Stimulated activated memory B cell treated with anti-CD40 and anti-IgM and Interleukin-4, amounts not matched to agents 10 μg/mL and 1 μg/mL and 100 μg/mL, for 72 hours (primary cell): Measurements from ENCODE around the gene RFXANK.

Source experiments
- ATAC-seq: fragments of 150-1000 bp; cut with Tn5 transposase; 2 replicates; pipeline ENCODE4 v1.10.0; 2021
- H3K27ac Mint-ChIP-seq: one replicate; pipeline ENCODE4 v1.8.0; 2022; ENCODE audit warnings: mild to moderate bottlenecking, mixed read lengths
- H3K27me3 Mint-ChIP-seq: one replicate; pipeline ENCODE4 v1.8.0; 2022; ENCODE audit warnings: mixed read lengths
- H3K36me3 Mint-ChIP-seq: one replicate; pipeline ENCODE4 v1.8.0; 2022; ENCODE audit warnings: mixed read lengths
- H3K4me1 Mint-ChIP-seq: one replicate; pipeline ENCODE4 v1.8.0; 2022; ENCODE audit warnings: mixed read lengths
- H3K4me3 Mint-ChIP-seq: one replicate; pipeline ENCODE4 v1.8.0; 2022; ENCODE audit warnings: mild to moderate bottlenecking, moderate library complexity, mixed read lengths
- H3K9me3 Mint-ChIP-seq: one replicate; pipeline ENCODE4 v1.8.0; 2022; ENCODE audit warnings: mixed read lengths

The RFXANK gene

DNA sequence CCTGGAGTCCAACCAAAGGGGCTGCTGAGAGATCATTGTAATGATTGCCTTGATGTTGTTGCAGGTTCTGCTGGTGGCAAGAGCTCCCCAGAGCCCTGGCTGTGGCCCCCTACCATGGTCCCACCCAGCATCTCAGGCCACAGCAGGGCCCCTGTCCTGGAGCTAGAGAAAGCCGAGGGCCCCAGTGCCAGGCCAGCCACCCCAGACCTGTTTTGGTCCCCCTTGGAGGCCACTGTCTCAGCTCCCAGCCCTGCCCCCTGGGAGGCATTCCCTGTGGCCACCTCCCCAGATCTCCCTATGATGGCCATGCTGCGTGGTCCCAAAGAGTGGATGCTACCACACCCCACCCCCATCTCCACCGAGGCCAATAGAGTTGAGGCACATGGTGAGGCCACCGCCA, 35.2 kb downstream of the RFXANK start:
- ATAC-seq: no peak
- Mint-ChIP-seq H3K27me3 (peaks cover 66% of the 10 kb centered on the region), H3K4me1 (peaks cover 14% of the 10 kb centered on the region), H3K27ac (no peak overlapping the region), H3K4me3 (no peak overlapping the region), H3K9me3 (no peaks in the 10 kb centered on the region), H3K36me3 (no peaks in the 10 kb centered on the region)

DNA sequence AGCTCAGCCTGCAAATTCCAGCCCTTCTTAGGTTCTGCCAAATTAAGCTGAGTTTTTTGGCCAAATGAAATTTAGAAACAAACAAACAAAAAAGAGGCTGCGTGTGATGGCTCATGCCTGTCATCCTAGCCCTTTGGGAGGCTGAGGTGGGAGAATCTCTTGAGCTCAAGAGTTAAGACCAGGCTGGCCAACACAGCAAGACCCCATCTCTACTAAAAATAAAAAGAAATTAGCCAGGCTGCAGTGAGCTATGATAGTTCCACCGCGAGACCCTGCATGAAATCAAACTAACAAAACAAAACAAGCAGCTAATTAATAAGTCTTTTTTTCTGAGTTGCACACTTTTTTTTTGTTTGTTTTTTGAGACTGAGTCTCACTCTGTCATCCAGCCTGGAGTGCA, 37.6 kb downstream of the RFXANK start:
- Mint-ChIP-seq H3K4me3 (no peak overlapping the region), H3K9me3 (peaks cover 3% of the 10 kb centered on the region), H3K27me3 (peaks cover 67% of the 10 kb centered on the region), H3K4me1 (peaks cover 9% of the 10 kb centered on the region), H3K36me3 (peaks cover 5% of the 10 kb centered on the region), H3K27ac (no peak overlapping the region)
- ATAC-seq: no peak

DNA sequence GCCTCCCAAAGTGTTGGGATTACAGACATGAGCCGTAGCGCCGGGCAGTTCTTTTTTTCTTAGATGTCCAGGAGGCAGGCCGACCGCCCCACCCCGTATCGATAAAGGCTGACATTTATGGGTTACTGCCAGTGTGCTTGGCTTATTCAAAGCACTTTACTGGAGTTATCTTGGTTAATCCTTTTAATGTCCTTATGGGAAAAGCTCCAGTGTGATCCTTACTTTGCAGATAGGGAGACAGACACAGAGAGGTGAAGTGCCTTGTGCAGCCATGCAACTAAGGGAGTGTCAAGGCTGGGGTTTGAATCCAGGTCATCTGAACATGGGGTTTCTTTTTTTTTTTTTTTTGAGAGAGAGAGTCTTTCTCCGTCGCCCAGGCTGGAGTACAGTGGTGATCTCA, 38.9 kb downstream of the RFXANK start:
- Mint-ChIP-seq H3K4me1 (no peaks in the 10 kb centered on the region), H3K27ac (no peak overlapping the region), H3K36me3 (peaks cover 5% of the 10 kb centered on the region), H3K4me3 (no peak overlapping the region), H3K9me3 (peaks cover 3% of the 10 kb centered on the region), H3K27me3 (peaks cover 55% of the 10 kb centered on the region)
- no peak for ATAC-seq

DNA sequence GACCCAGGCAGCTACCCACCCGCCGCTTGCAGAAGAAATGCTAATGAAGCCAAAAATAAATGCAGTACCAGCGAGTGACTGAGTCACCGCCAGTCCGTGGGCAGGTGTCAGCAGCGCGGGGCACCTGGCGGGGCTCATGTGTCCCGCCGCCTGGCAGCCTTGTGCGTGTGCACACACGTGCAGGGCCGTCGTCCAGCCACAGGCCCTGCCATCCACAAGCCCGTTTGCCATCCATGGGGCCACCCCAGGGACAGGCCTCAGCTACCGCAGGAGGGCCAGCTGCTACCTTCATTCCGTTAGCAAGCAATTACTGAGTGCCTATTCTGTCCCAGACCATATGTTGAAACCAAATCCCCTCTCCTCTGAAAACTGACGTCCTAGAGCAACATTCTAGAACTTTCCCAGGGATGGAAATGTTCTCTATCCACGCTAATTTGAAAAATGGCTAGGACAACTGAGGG, 40.2 kb downstream of the RFXANK start:
- H3K36me3 Mint-ChIP-seq: peaks cover 5% of the 10 kb centered on the region
- H3K27me3 Mint-ChIP-seq: peaks cover 42% of the 10 kb centered on the region
- no peak overlapping the region for H3K27ac Mint-ChIP-seq
- no peak overlapping the region for H3K4me3 Mint-ChIP-seq
- H3K4me1 Mint-ChIP-seq: no peaks in the 10 kb centered on the region
- no peak for ATAC-seq
- peaks cover 6% of the 10 kb centered on the region for H3K9me3 Mint-ChIP-seq

DNA sequence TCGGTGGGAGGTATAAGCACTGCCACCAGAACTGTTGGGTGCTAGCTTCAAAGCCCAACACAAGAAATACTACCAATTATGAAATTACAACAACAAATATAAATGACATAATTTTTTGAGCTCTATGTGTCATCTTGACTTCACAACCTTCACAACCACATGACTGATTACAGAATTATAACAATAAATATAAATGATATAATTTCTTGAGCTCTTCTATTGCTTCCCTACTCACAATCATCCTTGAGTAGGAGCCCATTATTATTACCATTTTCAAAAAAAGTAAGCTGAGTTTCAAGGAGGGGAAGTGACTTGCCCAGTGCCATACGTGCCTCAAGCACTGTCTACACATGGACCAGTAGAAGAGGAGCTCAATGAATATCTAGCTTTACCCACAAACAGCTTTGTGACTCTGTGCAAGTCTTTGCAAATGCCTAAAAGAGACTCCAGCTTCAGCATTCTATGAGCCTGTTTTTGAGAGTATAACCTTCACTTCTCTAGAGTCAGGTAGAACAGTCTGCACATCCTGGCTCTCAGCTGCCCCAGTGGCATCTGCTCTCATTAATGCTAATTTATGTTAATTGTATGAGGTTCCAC, 42.3 kb downstream of the RFXANK start:
- no peak overlapping the region for H3K27ac Mint-ChIP-seq
- H3K9me3 Mint-ChIP-seq: peaks cover 6% of the 10 kb centered on the region
- peaks cover 5% of the 10 kb centered on the region for H3K36me3 Mint-ChIP-seq
- ATAC-seq: no peak
- H3K27me3 Mint-ChIP-seq: peaks cover 42% of the 10 kb centered on the region
- no peaks in the 10 kb centered on the region for H3K4me1 Mint-ChIP-seq
- no peak overlapping the region for H3K4me3 Mint-ChIP-seq

DNA sequence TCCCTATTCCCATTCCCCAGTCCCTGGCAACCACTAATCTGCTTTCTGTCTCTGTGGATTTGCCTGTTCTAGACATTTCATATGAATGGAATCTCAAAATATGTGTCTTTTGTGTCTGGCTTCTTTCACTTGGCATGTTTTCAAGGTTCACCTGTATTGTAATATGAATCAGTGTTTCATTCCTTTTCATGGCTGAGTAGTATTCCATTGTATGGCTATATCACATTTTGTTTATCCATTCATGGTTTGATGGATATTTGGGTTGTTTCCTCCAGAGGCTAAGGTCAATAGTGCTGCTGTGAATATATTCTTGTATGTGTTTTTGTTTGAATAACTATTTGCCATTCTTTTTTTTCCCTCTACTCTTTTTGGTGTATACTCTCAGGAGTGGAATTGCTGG, 44.1 kb downstream of the RFXANK start:
- no peak overlapping the region for H3K4me3 Mint-ChIP-seq
- peaks cover 10% of the 10 kb centered on the region for H3K9me3 Mint-ChIP-seq
- peaks cover 5% of the 10 kb centered on the region for H3K36me3 Mint-ChIP-seq
- no peaks in the 10 kb centered on the region for H3K4me1 Mint-ChIP-seq
- ATAC-seq: no peak
- peaks cover 57% of the 10 kb centered on the region for H3K27me3 Mint-ChIP-seq
- no peak overlapping the region for H3K27ac Mint-ChIP-seq

DNA sequence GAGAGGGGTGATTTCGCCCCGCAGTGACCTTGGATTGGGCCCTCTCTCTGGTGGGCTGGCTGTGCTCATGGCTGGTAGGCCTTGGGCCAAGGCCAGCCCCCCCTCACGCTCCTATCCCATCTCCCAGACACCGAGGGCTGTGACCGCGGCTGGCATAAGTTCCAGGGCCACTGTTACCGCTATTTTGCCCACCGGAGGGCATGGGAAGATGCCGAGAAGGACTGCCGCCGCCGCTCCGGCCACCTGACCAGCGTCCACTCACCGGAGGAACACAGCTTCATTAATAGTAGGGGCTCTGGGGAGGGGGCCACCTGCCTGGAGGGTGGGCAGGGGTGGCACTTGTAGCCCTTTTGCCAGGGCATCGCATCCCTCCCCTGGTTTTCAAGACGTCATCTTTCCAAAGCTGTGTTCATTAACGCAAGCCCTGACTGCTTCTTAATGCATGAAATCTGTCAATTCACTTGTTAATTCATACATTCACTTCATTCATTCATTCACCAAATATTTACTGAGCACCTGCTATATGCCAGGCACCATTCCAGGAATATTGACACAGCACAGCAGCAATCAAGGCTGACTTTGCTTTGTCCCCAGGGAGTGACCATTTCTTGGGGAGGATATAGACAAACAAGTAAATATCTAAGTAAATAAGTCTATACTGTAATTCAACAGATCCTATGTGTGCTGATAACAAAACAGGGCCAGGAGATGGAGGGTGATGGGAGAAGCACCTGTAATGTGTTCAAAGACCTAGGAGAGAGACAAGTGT, 46.3 kb downstream of the RFXANK start:
- H3K36me3 Mint-ChIP-seq: peaks cover 3% of the 10 kb centered on the region

DNA sequence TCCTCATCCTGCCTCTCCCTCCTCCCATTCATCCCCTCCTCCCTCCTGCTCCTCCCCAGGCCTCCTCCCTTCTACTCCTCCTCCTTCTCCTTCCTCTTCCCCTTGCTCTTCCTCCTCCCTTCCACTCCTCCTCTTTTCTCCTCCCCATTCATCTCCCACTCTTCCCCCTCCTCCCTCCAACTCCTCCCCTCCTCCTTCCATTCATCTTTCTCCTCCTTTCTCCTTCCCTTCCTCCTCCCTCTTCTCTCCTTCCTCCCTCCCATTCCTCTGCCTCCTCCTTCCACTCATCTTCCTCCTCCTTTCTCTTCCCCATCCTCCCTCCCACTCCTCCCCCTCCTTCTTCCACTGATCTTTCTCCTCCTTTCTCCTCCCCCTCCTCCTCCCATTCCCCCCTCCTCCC, 47.6 kb downstream of the RFXANK start:
- peaks cover 63% of the 10 kb centered on the region for H3K27me3 Mint-ChIP-seq
- no peaks in the 10 kb centered on the region for H3K4me1 Mint-ChIP-seq
- ATAC-seq: no peak
- H3K9me3 Mint-ChIP-seq: peaks cover 7% of the 10 kb centered on the region
- no peak overlapping the region for H3K27ac Mint-ChIP-seq
- H3K4me3 Mint-ChIP-seq: no peak overlapping the region
- H3K36me3 Mint-ChIP-seq: no peaks in the 10 kb centered on the region

More for the DNA sequence above, 46.3 kb downstream of the RFXANK start:
- Mint-ChIP-seq H3K27me3 (peaks cover 55% of the 10 kb centered on the region), H3K4me1 (no peaks in the 10 kb centered on the region), H3K27ac (no peak overlapping the region), H3K9me3 (peaks cover 8% of the 10 kb centered on the region), H3K4me3 (no peak overlapping the region)
- ATAC-seq: no peak

DNA sequence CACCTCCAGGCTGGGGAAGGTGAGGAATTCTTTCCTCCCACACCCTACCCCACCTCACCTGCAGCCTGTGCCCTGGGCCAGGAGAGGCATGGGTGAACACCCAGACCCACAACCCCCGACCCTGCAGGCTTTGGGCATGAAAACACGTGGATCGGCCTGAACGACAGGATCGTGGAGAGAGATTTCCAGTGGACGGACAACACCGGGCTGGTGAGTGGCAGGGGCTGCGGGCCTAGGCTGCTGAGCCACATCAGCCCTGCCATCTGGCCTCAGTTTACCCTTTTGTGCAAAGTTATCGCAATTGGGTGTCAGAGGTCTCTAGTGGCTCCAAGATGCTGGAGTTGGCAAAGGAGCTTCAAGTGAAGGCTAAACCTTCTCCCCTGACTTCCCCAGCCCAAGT, 48.4 kb downstream of the RFXANK start:
- H3K27me3 Mint-ChIP-seq: peaks cover 66% of the 10 kb centered on the region
- no peaks in the 10 kb centered on the region for H3K4me1 Mint-ChIP-seq
- no peak overlapping the region for H3K27ac Mint-ChIP-seq
- H3K9me3 Mint-ChIP-seq: peaks cover 7% of the 10 kb centered on the region
- no peaks in the 10 kb centered on the region for H3K36me3 Mint-ChIP-seq
- ATAC-seq: no peak
- no peak overlapping the region for H3K4me3 Mint-ChIP-seq

DNA sequence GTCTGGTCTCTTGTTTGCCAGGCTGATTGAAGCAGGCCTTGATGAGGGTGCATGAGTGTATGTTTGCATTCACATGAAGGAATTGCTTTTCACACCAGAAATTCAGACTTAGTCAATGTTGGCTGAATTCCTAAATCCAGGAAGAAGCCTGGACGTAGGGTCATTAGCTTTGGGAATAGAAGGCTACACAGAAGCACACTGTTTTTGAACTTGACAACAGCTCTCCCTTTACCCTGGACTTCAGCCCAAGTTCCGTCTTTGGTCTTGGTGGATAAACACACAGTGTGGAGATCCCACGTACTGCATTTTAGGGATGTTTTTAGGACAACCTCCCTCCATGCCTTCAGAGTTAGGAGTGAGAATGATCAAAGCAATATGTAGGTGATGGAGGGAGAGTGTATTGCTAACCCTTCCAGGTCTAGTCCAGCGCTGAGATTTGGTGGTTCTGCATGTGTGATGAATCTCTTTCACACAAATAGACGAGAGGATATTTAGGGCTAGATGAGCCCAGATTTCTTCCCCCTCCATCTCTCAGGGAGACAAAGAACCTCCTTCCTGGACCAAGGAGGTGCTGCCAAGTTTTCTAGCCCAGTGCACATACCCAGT, 58.2 kb downstream of the RFXANK start:
- Mint-ChIP-seq H3K36me3 (no peaks in the 10 kb centered on the region), H3K9me3 (no peaks in the 10 kb centered on the region), H3K27ac (no peak overlapping the region), H3K4me1 (no peaks in the 10 kb centered on the region), H3K4me3 (no peak overlapping the region), H3K27me3 (peaks cover 60% of the 10 kb centered on the region)
- no peak for ATAC-seq
